NT2/D1 (cell line): ENCODE measurements around the gene SCO1.

Experiments used
- DNase-seq: peaks from one replicate; pipeline ENCODE4 v3.0.0-alpha.2; 2011; ENCODE audit warnings: low read depth, low spot score
- H3K27me3 ChIP-seq: 2 replicates; pipeline ENCODE4 v1.6.0; 2011; ENCODE audit warnings: mild to moderate bottlenecking; ENCODE audit not compliant: insufficient read length, insufficient read depth
- H3K36me3 ChIP-seq: 2 replicates; pipeline ENCODE4 v1.6.1; 2011; ENCODE audit warnings: mild to moderate bottlenecking, low read length, mixed read lengths; ENCODE audit not compliant: insufficient read depth, insufficient read length
- H3K4me1 ChIP-seq: 2 replicates; pipeline ENCODE4 v1.5.1; 2011; ENCODE audit not compliant: insufficient read depth, insufficient read length
- H3K4me3 ChIP-seq: 2 replicates; pipeline ENCODE4 v1.5.1; 2011; ENCODE audit warnings: low read depth; ENCODE audit not compliant: insufficient read length
- H3K9ac ChIP-seq: 2 replicates; pipeline ENCODE4 v1.6.0; 2011; ENCODE audit warnings: low read depth; ENCODE audit not compliant: insufficient read length
- H3K9me3 ChIP-seq: 2 replicates; pipeline ENCODE4 v1.5.1; 2011; ENCODE audit warnings: mild to moderate bottlenecking, low read length; ENCODE audit not compliant: insufficient read depth
- SUZ12 ChIP-seq: IDR thresholded peaks from 2 replicates; pipeline ENCODE4 v1.6.1; 2011; ENCODE audit not compliant: insufficient read length, insufficient read depth; ENCODE audit errors: extremely low read depth
- YY1 ChIP-seq: IDR thresholded peaks from 2 replicates; pipeline ENCODE4 v1.6.1; 2011; ENCODE audit not compliant: insufficient read length, insufficient read depth
- ZNF274 ChIP-seq: IDR thresholded peaks from 2 replicates; pipeline ENCODE4 v1.6.1; 2011; ENCODE audit warnings: mild to moderate bottlenecking, low read depth, low read length

SCO1 gene

GRCh38 chr17:10626390-10626789 lies 70.9 kb downstream of the SCO1 start:
- H3K9me3 ChIP-seq, result no peaks in the 10 kb centered on the region
- H3K4me1 ChIP-seq, result no peaks in the 10 kb centered on the region
- H3K36me3 ChIP-seq, result peaks cover 5% of the 10 kb centered on the region
- H3K27me3 ChIP-seq, result no peaks in the 10 kb centered on the region
- TF ChIP-seq ZNF274, result no peak
- no peak for TF ChIP-seq YY1
- TF ChIP-seq SUZ12, result no peak
- H3K9ac ChIP-seq, result no peak overlapping the region
- no peak for DNase-seq
- no peak overlapping the region for H3K4me3 ChIP-seq

GRCh38 chr17:10624969-10625368 lies 72.4 kb downstream of the SCO1 start:
- H3K4me1 ChIP-seq, result no peaks in the 10 kb centered on the region
- no peak for DNase-seq

GRCh38 chr17:10623737-10624338 lies 73.5 kb downstream of the SCO1 start:
- Histone ChIP-seq H3K9me3 (no peaks in the 10 kb centered on the region), H3K36me3 (no peaks in the 10 kb centered on the region), H3K27me3 (no peaks in the 10 kb centered on the region), H3K4me3 (no peak overlapping the region), H3K9ac (no peak overlapping the region), H3K4me1 (no peaks in the 10 kb centered on the region)
- no peak for DNase-seq
- no peak for TF ChIP-seq SUZ12
- no peak for TF ChIP-seq YY1

More at GRCh38 chr17:10624969-10625368, 72.4 kb downstream of the SCO1 start:
- Histone ChIP-seq H3K9me3 (no peaks in the 10 kb centered on the region), H3K4me3 (no peak overlapping the region), H3K9ac (no peak overlapping the region), H3K27me3 (no peaks in the 10 kb centered on the region), H3K36me3 (peaks cover 5% of the 10 kb centered on the region)
- TF ChIP-seq ZNF274, result no peak
- no peak for TF ChIP-seq SUZ12
- TF ChIP-seq YY1, result no peak

- no peak overlapping the region for H3K9ac ChIP-seq
- H3K36me3 ChIP-seq, result no peaks in the 10 kb centered on the region
Measured at GRCh38 chr17:10622617-10623485, 74.5 kb downstream of the SCO1 start.

More at GRCh38 chr17:10622617-10623485, 74.5 kb downstream of the SCO1 start:
- peaks cover 3% of the 10 kb centered on the region for H3K4me1 ChIP-seq
- H3K4me3 ChIP-seq, result no peak overlapping the region
- TF ChIP-seq SUZ12, result no peak
- no peak for TF ChIP-seq ZNF274
- no peak for TF ChIP-seq YY1
- no peak for DNase-seq
- H3K27me3 ChIP-seq, result no peaks in the 10 kb centered on the region
- H3K9me3 ChIP-seq, result no peaks in the 10 kb centered on the region
